Vagina (tissue), 2 donors: ENCODE measurements around the gene SRRM4. TPM values are rescaled to one million over a fixed set of nuclear protein-coding genes. Genes with fewer than 3 reads are reported as not detected.

Experiments used
- DNase-seq, 2 donors: peaks; one replicate each; pipeline ENCODE4 v3.0.0-alpha.2; 2017; ENCODE audit errors: extremely low spot score in 2 of 2
- H3K27ac ChIP-seq: fragments of 200-600 bp; sonication (generic); one replicate; pipeline ENCODE4 v1.5.1; 2019
- H3K27me3 ChIP-seq: fragments of 200-600 bp; sonication (generic); one replicate; pipeline ENCODE4 v1.5.1; 2019
- H3K36me3 ChIP-seq, 2 donors: fragments of 200-600 bp; sonication (generic); one replicate each; pipeline ENCODE4 v1.5.1; 2017 to 2019
- H3K4me1 ChIP-seq: fragments of 200-600 bp; sonication (generic); one replicate; pipeline ENCODE4 v1.5.1; 2019
- H3K4me3 ChIP-seq, 2 donors: fragments of 200-600 bp; sonication (generic); 1 replicate in 1 of 2; 2 replicates in 1 of 2; pipeline ENCODE4 v1.5.1; 2016 to 2019
- H3K9me3 ChIP-seq: fragments of 200-600 bp; sonication (generic); one replicate; pipeline ENCODE4 v1.5.1; 2019
- POLR2A ChIP-seq, 2 donors: fragments of 450-650 bp; IDR thresholded peaks; one replicate each; pipeline ENCODE4 v1.6.1; 2017; ENCODE audit warnings: antibody characterized with exemption in 2 of 2, mild to moderate bottlenecking in 2 of 2, moderate library complexity in 2 of 2
- POLR2AphosphoS5 ChIP-seq, 2 donors: sonication (generic); formaldehyde crosslinking; IDR thresholded peaks; one replicate each; pipeline ENCODE4 v1.9.0; 2017; ENCODE audit warnings: antibody characterized with exemption in 2 of 2, mild to moderate bottlenecking in 2 of 2, low read depth in 1 of 2; ENCODE audit not compliant: insufficient read depth in 1 of 2
- intact Hi-C: fragments of 100-400 bp; cut with DNase I; formaldehyde crosslinking; loops from one replicate; pipeline ENCODE4 v1.15.1; 2023
- total RNA-seq: library from RNA; depleted of rRNA; stranded (reverse); fragments of >200 nt; gene quantifications from one replicate; pipeline ENCODE4 v1.2.3, GENCODE V29; 2016
- TF ChIP-seq, protein P1 (sequence below), 3 experiments: fragments of 450-650 bp in 2 of 3; fragments of 200-600 bp in 1 of 3; sonication (generic) in 1 of 3; IDR thresholded peaks; one replicate each; pipeline ENCODE4 v1.5.1; 2017 to 2019; ENCODE audit warnings: antibody characterized with exemption in 3 of 3, mild to moderate bottlenecking in 2 of 3, moderate library complexity in 2 of 3

SRRM4 gene
- total RNA-seq, 1 donor from 2014 or later: under 0.01 TPM

DNA sequence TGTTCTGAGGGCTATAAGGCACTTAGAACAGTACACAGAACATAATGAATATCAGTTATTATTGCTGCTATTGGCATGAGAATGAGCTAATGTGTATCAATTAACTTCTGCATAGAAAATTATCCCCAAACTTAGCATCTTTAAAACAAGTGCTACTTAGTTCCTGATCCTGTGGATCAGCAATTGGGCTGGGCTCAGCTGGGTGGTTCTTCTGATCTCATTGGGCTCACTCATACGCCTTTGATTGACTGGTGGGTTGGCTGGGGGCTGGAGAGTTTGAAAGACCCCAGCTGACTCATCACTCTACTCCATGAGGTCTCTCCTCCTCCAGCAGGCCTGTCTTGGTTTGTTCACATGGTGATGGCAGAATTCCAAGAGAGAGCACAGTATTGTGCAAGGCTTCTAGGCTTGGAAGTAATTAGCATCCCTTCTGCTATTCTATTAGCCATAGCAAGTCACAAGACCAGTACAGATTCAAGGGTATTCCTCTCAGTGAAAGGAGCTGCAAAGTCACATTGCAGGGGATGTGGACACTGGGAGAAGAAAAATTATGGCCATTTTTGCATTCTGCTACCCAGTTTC lies 170.2 kb downstream of the SRRM4 start:
- Histone ChIP-seq H3K27me3 (no peaks in the 10 kb centered on the region), H3K4me3 (no peak overlapping the region), H3K36me3 (no peaks in the 10 kb centered on the region), H3K27ac (no peak overlapping the region), H3K4me1 (no peaks in the 10 kb centered on the region), H3K9me3 (no peaks in the 10 kb centered on the region)
- DNase-seq: no peak
- intact Hi-C loops: no loop called here
- TF ChIP-seq, protein P1, sequence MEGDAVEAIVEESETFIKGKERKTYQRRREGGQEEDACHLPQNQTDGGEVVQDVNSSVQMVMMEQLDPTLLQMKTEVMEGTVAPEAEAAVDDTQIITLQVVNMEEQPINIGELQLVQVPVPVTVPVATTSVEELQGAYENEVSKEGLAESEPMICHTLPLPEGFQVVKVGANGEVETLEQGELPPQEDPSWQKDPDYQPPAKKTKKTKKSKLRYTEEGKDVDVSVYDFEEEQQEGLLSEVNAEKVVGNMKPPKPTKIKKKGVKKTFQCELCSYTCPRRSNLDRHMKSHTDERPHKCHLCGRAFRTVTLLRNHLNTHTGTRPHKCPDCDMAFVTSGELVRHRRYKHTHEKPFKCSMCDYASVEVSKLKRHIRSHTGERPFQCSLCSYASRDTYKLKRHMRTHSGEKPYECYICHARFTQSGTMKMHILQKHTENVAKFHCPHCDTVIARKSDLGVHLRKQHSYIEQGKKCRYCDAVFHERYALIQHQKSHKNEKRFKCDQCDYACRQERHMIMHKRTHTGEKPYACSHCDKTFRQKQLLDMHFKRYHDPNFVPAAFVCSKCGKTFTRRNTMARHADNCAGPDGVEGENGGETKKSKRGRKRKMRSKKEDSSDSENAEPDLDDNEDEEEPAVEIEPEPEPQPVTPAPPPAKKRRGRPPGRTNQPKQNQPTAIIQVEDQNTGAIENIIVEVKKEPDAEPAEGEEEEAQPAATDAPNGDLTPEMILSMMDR (IDR thresholded peaks at IDR 0.05): no peak
- TF ChIP-seq POLR2A (IDR thresholded peaks at IDR 0.05): no peak
- no peak for TF ChIP-seq POLR2AphosphoS5 (IDR thresholded peaks at IDR 0.05; ENCODE audit: insufficient read depth in 1 of 2, low read depth in 1 of 2)

GRCh38 chr12:119153477-119154434 lies 172.4 kb downstream of the SRRM4 start:
- intact Hi-C loops: no loop called here
- H3K36me3 ChIP-seq: no peaks in the 10 kb centered on the region
- no peak overlapping the region for H3K27ac ChIP-seq
- TF ChIP-seq, protein P1 (IDR thresholded peaks at IDR 0.05): no peak
- TF ChIP-seq POLR2AphosphoS5 (IDR thresholded peaks at IDR 0.05; ENCODE audit: insufficient read depth in 1 of 2, low read depth in 1 of 2): no peak
- no peak for TF ChIP-seq POLR2A (IDR thresholded peaks at IDR 0.05)
- H3K27me3 ChIP-seq: no peaks in the 10 kb centered on the region
- H3K4me1 ChIP-seq: no peaks in the 10 kb centered on the region
- no peak for DNase-seq
- H3K4me3 ChIP-seq: no peak overlapping the region
- no peaks in the 10 kb centered on the region for H3K9me3 ChIP-seq

DNA sequence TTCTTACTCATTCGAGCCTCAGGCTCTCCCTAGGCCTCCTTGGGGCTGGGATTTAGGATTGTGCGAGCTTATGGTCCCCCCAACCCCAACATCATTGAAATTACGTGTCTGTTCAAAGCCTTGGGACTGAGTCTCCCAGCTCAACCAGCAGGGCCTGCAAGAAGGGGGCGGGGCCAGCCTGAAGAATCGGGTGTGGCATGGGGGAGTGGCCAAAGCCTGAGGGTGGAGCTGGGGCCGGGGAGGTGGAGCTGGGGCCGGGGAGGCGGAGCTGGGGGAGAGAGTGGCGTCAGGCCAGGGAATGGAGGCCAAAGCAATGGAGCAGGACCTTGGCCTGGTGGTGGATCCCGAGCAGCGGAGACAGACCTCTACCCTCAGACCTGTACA lies 173.1 kb downstream of the SRRM4 start:
- H3K36me3 ChIP-seq: no peaks in the 10 kb centered on the region
- H3K4me3 ChIP-seq: no peak overlapping the region
- no peaks in the 10 kb centered on the region for H3K9me3 ChIP-seq
- intact Hi-C loops: no loop called here
- no peaks in the 10 kb centered on the region for H3K27me3 ChIP-seq
- TF ChIP-seq POLR2AphosphoS5 (IDR thresholded peaks at IDR 0.05; ENCODE audit: insufficient read depth in 1 of 2, low read depth in 1 of 2) (no peak), POLR2A (IDR thresholded peaks at IDR 0.05) (no peak)
- TF ChIP-seq, protein P1 (IDR thresholded peaks at IDR 0.05): no peak
- H3K4me1 ChIP-seq: no peaks in the 10 kb centered on the region
- H3K27ac ChIP-seq: no peak overlapping the region
- DNase-seq: no peak

DNA sequence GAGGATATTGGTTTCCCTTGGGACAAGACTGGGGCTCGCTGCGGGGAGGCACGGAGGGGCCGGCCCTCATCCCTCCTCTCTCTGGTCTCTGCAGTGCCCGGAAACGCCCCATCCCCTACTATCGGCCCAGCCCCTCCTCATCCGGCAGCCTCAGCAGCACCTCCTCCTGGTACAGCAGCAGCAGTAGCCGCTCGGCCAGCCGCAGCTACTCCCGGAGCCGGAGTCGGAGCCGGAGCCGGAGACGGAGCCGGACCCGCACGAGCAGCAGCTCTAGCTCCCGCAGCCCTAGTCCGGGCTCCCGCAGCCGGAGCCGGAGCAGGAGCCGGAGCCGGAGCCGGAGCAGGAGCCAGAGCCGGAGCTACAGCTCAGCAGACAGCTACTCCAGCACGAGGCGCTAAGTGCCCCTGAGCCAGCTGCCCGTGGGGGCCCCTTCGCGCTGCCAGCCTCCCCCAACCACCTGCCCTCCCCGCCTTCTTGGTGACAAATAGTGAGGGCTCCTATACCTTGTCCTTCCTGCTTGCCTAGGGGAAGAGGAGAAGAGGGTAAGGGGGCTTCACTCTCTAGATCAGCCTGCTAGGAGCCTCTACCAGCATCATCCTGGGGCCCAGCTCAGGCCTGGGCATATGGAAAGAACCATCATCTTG lies 175.2 kb downstream of the SRRM4 start:
- no peak overlapping the region for H3K4me3 ChIP-seq
- no peak overlapping the region for H3K27ac ChIP-seq
- no peaks in the 10 kb centered on the region for H3K27me3 ChIP-seq
- H3K9me3 ChIP-seq: no peaks in the 10 kb centered on the region
- no peaks in the 10 kb centered on the region for H3K36me3 ChIP-seq
- DNase-seq: no peak
- H3K4me1 ChIP-seq: no peaks in the 10 kb centered on the region
- intact Hi-C loops: no loop called here
- TF ChIP-seq POLR2A (IDR thresholded peaks at IDR 0.05): no peak
- TF ChIP-seq, protein P1 (IDR thresholded peaks at IDR 0.05): no peak
- TF ChIP-seq POLR2AphosphoS5 (IDR thresholded peaks at IDR 0.05; ENCODE audit: insufficient read depth in 1 of 2, low read depth in 1 of 2): no peak
